ENCODE measurements around the gene VWA8. TPM values are rescaled to one million over a fixed set of nuclear protein-coding genes. Genes with fewer than 3 reads are reported as not detected.
A peak's percentile ranks its signal among the peaks of the same experiment; 100 is the strongest.

VWA8 gene
- total and polyA plus RNA-seq, 2 experiments from 2014 or later: 6.3 to 24.6 TPM

DNA sequence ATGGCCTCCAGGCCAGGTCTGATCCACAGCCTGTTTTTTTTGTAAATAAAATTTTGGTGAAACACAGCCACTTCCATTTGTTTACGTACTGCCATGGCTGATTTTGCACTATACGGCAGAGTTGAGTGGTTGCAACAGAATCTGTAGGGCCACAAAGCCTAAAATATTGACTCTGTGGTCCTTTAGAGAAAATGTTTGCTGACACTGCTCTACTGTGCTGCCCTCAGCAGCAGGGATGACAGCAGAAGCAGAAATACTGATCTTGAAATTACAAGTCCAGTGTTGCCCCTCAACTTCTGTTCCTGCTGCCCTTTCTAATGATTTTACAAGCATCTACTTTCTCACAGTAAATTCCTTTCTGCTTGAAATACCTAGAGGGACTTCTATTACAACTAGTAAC, 258.4 kb downstream of the VWA8 start:
- Mint-ChIP-seq H3K4me3 (no peak overlapping the region), H3K36me3 (ENCODE audit: low read depth) (no peaks in the 10 kb centered on the region), H3K9me3 (no peaks in the 10 kb centered on the region), H3K27me3 (ENCODE audit: insufficient read depth, low read depth, poor library complexity) (no peaks in the 10 kb centered on the region), H3K4me1 (peaks cover 16% of the 10 kb centered on the region), H3K27ac (peak overlapping the region; percentile 14; the same call in 1 of the 2 replicates)
- Histone ChIP-seq H3K4me3 (no peak overlapping the region), H4K20me1 (replicated peaks; ENCODE audit: insufficient read depth) (no peaks in the 10 kb centered on the region), H3K9me2 (ENCODE audit: insufficient read depth) (no peaks in the 10 kb centered on the region), H3K4me1 (ENCODE audit: insufficient read depth) (peaks cover 4% of the 10 kb centered on the region), H3F3A (replicated peaks; ENCODE audit: low read depth) (no peaks in the 10 kb centered on the region), H3K79me2 (replicated peaks; ENCODE audit: insufficient read depth) (no peaks in the 10 kb centered on the region), H3K4me2 (no peak overlapping the region), H3K27me3 (ENCODE audit: insufficient read depth) (no peaks in the 10 kb centered on the region), H2AFZ (no peak overlapping the region), H3K36me3 (ENCODE audit: insufficient read depth) (no peaks in the 10 kb centered on the region), H3K27ac (ENCODE audit: low read depth) (no peak overlapping the region)
- TF ChIP-seq, protein P1, sequence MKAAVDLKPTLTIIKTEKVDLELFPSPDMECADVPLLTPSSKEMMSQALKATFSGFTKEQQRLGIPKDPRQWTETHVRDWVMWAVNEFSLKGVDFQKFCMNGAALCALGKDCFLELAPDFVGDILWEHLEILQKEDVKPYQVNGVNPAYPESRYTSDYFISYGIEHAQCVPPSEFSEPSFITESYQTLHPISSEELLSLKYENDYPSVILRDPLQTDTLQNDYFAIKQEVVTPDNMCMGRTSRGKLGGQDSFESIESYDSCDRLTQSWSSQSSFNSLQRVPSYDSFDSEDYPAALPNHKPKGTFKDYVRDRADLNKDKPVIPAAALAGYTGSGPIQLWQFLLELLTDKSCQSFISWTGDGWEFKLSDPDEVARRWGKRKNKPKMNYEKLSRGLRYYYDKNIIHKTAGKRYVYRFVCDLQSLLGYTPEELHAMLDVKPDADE (IDR thresholded peaks at IDR 0.05): no peak
- no peak for TF ChIP-seq POLR2AphosphoS5 (IDR thresholded peaks at IDR 0.05; ENCODE audit: low read depth)
- no peak for TF ChIP-seq EZH2phosphoT487 (IDR thresholded peaks at IDR 0.05; ENCODE audit: unreplicated experiment)
- TF ChIP-seq CREB1 (CRISPR knock-in tag; IDR thresholded peaks at IDR 0.05; ENCODE audit: low read depth): no peak
- TF ChIP-seq JUNB (IDR thresholded peaks at IDR 0.05; ENCODE audit: unreplicated experiment): no peak
- TF ChIP-seq ZNF114 (CRISPR knock-in tag; IDR thresholded peaks at IDR 0.05): no peak
- TF ChIP-seq, protein P2, sequence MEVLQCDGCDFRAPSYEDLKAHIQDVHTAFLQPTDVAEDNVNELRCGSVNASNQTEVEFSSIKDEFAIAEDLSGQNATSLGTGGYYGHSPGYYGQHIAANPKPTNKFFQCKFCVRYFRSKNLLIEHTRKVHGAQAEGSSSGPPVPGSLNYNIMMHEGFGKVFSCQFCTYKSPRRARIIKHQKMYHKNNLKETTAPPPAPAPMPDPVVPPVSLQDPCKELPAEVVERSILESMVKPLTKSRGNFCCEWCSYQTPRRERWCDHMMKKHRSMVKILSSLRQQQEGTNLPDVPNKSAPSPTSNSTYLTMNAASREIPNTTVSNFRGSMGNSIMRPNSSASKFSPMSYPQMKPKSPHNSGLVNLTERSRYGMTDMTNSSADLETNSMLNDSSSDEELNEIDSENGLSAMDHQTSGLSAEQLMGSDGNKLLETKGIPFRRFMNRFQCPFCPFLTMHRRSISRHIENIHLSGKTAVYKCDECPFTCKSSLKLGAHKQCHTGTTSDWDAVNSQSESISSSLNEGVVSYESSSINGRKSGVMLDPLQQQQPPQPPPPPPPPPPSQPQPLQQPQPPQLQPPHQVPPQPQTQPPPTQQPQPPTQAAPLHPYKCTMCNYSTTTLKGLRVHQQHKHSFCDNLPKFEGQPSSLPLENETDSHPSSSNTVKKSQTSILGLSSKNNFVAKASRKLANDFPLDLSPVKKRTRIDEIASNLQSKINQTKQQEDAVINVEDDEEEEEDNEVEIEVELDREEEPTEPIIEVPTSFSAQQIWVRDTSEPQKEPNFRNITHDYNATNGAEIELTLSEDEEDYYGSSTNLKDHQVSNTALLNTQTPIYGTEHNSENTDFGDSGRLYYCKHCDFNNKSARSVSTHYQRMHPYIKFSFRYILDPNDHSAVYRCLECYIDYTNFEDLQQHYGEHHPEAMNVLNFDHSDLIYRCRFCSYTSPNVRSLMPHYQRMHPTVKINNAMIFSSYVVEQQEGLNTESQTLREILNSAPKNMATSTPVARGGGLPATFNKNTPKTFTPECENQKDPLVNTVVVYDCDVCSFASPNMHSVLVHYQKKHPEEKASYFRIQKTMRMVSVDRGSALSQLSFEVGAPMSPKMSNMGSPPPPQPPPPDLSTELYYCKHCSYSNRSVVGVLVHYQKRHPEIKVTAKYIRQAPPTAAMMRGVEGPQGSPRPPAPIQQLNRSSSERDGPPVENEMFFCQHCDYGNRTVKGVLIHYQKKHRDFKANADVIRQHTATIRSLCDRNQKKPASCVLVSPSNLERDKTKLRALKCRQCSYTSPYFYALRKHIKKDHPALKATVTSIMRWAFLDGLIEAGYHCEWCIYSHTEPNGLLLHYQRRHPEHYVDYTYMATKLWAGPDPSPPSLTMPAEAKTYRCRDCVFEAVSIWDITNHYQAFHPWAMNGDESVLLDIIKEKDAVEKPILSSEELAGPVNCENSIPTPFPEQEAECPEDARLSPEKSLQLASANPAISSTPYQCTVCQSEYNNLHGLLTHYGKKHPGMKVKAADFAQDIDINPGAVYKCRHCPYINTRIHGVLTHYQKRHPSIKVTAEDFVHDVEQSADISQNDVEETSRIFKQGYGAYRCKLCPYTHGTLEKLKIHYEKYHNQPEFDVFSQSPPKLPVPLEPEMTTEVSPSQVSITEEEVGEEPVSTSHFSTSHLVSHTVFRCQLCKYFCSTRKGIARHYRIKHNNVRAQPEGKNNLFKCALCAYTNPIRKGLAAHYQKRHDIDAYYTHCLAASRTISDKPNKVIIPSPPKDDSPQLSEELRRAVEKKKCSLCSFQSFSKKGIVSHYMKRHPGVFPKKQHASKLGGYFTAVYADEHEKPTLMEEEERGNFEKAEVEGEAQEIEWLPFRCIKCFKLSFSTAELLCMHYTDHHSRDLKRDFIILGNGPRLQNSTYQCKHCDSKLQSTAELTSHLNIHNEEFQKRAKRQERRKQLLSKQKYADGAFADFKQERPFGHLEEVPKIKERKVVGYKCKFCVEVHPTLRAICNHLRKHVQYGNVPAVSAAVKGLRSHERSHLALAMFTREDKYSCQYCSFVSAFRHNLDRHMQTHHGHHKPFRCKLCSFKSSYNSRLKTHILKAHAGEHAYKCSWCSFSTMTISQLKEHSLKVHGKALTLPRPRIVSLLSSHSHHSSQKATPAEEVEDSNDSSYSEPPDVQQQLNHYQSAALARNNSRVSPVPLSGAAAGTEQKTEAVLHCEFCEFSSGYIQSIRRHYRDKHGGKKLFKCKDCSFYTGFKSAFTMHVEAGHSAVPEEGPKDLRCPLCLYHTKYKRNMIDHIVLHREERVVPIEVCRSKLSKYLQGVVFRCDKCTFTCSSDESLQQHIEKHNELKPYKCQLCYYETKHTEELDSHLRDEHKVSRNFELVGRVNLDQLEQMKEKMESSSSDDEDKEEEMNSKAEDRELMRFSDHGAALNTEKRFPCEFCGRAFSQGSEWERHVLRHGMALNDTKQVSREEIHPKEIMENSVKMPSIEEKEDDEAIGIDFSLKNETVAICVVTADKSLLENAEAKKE (CRISPR knock-in tag; IDR thresholded peaks at IDR 0.05): no peak
- TF ChIP-seq, protein P3, sequence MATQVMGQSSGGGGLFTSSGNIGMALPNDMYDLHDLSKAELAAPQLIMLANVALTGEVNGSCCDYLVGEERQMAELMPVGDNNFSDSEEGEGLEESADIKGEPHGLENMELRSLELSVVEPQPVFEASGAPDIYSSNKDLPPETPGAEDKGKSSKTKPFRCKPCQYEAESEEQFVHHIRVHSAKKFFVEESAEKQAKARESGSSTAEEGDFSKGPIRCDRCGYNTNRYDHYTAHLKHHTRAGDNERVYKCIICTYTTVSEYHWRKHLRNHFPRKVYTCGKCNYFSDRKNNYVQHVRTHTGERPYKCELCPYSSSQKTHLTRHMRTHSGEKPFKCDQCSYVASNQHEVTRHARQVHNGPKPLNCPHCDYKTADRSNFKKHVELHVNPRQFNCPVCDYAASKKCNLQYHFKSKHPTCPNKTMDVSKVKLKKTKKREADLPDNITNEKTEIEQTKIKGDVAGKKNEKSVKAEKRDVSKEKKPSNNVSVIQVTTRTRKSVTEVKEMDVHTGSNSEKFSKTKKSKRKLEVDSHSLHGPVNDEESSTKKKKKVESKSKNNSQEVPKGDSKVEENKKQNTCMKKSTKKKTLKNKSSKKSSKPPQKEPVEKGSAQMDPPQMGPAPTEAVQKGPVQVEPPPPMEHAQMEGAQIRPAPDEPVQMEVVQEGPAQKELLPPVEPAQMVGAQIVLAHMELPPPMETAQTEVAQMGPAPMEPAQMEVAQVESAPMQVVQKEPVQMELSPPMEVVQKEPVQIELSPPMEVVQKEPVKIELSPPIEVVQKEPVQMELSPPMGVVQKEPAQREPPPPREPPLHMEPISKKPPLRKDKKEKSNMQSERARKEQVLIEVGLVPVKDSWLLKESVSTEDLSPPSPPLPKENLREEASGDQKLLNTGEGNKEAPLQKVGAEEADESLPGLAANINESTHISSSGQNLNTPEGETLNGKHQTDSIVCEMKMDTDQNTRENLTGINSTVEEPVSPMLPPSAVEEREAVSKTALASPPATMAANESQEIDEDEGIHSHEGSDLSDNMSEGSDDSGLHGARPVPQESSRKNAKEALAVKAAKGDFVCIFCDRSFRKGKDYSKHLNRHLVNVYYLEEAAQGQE (IDR thresholded peaks at IDR 0.05; ENCODE audit: unreplicated experiment): no peak
- TF ChIP-seq, protein P4, sequence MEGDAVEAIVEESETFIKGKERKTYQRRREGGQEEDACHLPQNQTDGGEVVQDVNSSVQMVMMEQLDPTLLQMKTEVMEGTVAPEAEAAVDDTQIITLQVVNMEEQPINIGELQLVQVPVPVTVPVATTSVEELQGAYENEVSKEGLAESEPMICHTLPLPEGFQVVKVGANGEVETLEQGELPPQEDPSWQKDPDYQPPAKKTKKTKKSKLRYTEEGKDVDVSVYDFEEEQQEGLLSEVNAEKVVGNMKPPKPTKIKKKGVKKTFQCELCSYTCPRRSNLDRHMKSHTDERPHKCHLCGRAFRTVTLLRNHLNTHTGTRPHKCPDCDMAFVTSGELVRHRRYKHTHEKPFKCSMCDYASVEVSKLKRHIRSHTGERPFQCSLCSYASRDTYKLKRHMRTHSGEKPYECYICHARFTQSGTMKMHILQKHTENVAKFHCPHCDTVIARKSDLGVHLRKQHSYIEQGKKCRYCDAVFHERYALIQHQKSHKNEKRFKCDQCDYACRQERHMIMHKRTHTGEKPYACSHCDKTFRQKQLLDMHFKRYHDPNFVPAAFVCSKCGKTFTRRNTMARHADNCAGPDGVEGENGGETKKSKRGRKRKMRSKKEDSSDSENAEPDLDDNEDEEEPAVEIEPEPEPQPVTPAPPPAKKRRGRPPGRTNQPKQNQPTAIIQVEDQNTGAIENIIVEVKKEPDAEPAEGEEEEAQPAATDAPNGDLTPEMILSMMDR (conservative IDR thresholded peaks at IDR 0.05; ENCODE audit: low read depth in 2 of 2): no peak
- TF ChIP-seq EZH2 (IDR thresholded peaks at IDR 0.05; ENCODE audit: low read depth, unreplicated experiment): no peak
- TF ChIP-seq NANOG (IDR thresholded peaks at IDR 0.05; ENCODE audit: borderline replicate concordance): no peak
- no peak for TF ChIP-seq ZNF331 (CRISPR knock-in tag; IDR thresholded peaks at IDR 0.05; ENCODE audit: low read depth)
- TF ChIP-seq STAT1 (IDR thresholded peaks at IDR 0.05; ENCODE audit: unreplicated experiment): no peak
- DNase-seq (ENCODE audit: low spot score) (no peak), ATAC-seq (no peak)

Data from GM23338 (cell line).